Stimulated activated naive B cell treated with anti-CD40 and anti-IgM and Interleukin-4, amounts not matched to agents 10 μg/mL and 1 μg/mL and 100 μg/mL, for 72 hours (primary cell): ENCODE data around the gene FGF8.
"Not testable (repeated sequence)": the region's sequence is repeated elsewhere in the genome, so short reads cannot be mapped to it uniquely, and the experiment has no call there.

Source experiments
- ATAC-seq, 2 donors: fragments of 150-1000 bp; cut with Tn5 transposase; replicated peaks; 2 replicates each; pipeline ENCODE4 v1.10.0; 2021; ENCODE audit warnings: moderate library complexity in 1 of 2
- DNase-seq: peaks from one replicate; pipeline ENCODE4 v3.0.0; 2021
- H3K27ac Mint-ChIP-seq: one replicate; pipeline ENCODE4 v1.8.0; 2022; ENCODE audit warnings: mild to moderate bottlenecking, mixed read lengths
- H3K27me3 Mint-ChIP-seq, 2 donors: one replicate each; pipeline ENCODE4 v1.8.0; 2022; ENCODE audit warnings: mixed read lengths in 2 of 2
- H3K36me3 Mint-ChIP-seq, 2 donors: one replicate each; pipeline ENCODE4 v1.8.0; 2022; ENCODE audit warnings: mixed read lengths in 2 of 2, mild to moderate bottlenecking in 1 of 2
- H3K4me1 Mint-ChIP-seq, 2 donors: one replicate each; pipeline ENCODE4 v1.8.0; 2022; ENCODE audit warnings: mixed read lengths in 2 of 2, mild to moderate bottlenecking in 1 of 2
- H3K4me3 Mint-ChIP-seq, 2 donors: one replicate each; pipeline ENCODE4 v1.8.0; 2022; ENCODE audit warnings: mild to moderate bottlenecking in 2 of 2, mixed read lengths in 2 of 2, moderate library complexity in 1 of 2
- H3K9me3 Mint-ChIP-seq, 2 donors: one replicate each; pipeline ENCODE4 v1.8.0; 2022; ENCODE audit warnings: mixed read lengths in 2 of 2, mild to moderate bottlenecking in 1 of 2

The FGF8 gene

DNA sequence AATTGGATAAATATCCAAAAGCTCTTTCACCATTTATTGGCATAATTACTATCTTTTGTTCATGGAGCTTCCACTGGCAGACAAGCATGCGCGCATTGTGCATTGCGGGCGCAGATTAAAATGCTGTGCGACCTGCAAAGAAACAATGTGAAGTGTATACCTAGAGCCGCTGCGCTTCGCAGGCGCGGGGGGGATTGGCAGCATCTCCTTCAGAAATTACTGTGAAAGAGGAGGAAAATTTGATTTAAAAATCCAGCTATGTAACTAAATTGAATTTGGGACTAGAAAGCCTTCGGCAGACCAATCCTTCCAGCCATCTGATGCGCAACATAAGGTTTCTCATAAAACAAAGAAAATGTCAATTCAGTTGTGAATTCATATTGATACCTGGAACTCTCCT is 17.6 kb upstream of the FGF8 start:
- Mint-ChIP-seq H3K4me1 (peaks cover 2 to 15% of the 10 kb centered on the region in 2 donors), H3K27ac (no peak overlapping the region), H3K9me3 (no peaks in the 10 kb centered on the region), H3K36me3 (peaks cover 22 to 31% of the 10 kb centered on the region in 2 donors), H3K27me3 (no peaks in the 10 kb centered on the region), H3K4me3 (no peak overlapping the region)
- no peak for DNase-seq
- ATAC-seq, result no peak

DNA sequence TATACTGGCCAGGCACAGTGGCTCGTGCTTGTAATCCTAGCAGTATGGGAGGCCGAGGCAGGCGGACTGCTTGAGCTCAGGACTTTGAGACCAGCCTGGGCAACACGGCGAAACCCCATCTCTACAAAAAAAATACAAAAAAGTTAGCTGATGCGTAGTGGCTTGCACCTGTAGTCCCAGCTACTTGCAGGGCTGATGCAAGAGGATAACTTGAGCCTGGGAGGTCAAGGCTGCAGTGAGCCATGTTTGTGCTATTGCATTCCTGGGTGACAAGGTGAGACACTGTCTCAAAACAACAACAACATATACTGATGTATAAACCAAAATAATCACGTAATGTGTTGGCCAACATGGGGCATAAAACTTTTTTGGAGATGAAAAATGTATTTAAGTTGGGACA is 13.8 kb upstream of the FGF8 start:
- Mint-ChIP-seq H3K27ac (no peak overlapping the region), H3K27me3 (no peaks in the 10 kb centered on the region), H3K9me3 (no peaks in the 10 kb centered on the region), H3K4me3 (no peak overlapping the region), H3K4me1 (peaks cover 4 to 26% of the 10 kb centered on the region in 2 donors), H3K36me3 (peaks cover 18 to 29% of the 10 kb centered on the region in 2 donors)
- ATAC-seq, result no peak
- no peak for DNase-seq

DNA sequence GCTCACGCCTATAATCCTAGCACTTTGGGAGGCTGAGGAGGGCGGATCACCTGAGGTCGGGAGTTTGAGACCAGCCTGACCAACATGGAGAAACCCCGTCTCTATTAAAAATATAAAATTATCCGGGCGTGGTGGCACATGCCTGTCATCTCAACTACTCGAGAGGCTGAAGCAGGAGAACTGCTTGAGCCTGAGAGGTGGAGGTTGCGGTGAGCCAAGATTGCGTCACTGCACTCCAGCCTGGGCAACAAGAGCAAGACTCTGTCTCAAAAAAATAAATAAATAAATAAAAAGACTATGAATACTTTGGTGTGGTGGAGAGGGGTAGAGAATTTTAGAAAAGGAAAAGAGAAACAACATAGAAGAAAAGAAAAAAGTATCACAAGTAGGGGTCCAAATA is 13.3 kb upstream of the FGF8 start:
- not testable (repeated sequence) for ATAC-seq, DNase-seq, H3K27me3 Mint-ChIP-seq, H3K9me3 Mint-ChIP-seq, H3K4me3 Mint-ChIP-seq
- H3K4me1 Mint-ChIP-seq, result peaks cover 6 to 24% of the 10 kb centered on the region in 2 donors
- peak overlapping the region; percentile 5 for H3K27ac Mint-ChIP-seq
- H3K36me3 Mint-ChIP-seq, result peaks cover 18 to 33% of the 10 kb centered on the region in 2 donors

DNA sequence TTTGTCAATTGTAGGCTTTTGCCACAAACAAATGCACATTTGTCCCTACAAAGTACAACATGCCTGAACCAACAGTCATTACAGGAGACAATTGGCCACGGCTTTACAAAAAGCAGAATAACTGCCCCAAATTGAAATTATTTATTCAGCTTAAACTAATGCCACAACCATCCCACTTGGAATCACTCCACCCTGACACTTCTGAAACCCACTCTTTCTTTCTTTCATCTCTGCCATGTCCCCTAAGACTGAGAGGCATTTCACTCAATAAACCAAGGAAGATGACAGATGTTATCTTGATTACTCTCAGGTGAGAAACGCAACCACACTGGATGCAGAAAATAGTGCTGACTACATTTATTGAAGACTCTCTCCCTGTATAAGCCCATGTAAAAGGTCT is 9.9 kb upstream of the FGF8 start:
- Mint-ChIP-seq H3K4me3 (no peak overlapping the region), H3K36me3 (peaks cover 27 to 45% of the 10 kb centered on the region in 2 donors), H3K27me3 (no peaks in the 10 kb centered on the region), H3K27ac (peak overlapping the region; percentile 10), H3K4me1 (peaks cover 31 to 56% of the 10 kb centered on the region in 2 donors), H3K9me3 (no peaks in the 10 kb centered on the region)
- ATAC-seq (no peak), DNase-seq (no peak)

DNA sequence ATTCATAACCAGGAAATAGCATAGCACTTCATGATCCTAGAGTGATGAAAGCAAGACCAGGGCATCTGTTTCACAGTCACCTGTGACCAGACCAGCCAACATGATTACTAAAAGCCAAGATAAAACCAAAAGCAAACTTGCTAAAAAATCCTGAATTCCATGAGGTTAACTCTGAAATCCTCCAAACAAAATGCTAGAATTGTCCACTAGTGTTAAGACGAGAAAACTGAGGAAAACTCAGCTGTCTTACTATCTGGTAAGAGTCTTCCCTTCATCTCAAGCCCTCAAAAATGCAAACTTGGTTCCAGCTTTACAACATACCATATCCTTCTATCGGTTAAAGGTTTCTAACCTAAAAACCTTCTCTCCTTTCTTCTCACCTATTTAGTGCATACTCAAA is 8.6 kb upstream of the FGF8 start:
- ATAC-seq (no peak), DNase-seq (no peak)
- no peak overlapping the region for H3K27ac Mint-ChIP-seq
- H3K9me3 Mint-ChIP-seq, result no peaks in the 10 kb centered on the region
- H3K27me3 Mint-ChIP-seq, result no peaks in the 10 kb centered on the region
- H3K4me3 Mint-ChIP-seq, result peak overlapping the region in 1 of 2 donors; percentile 100
- peaks cover 30 to 45% of the 10 kb centered on the region in 2 donors for H3K36me3 Mint-ChIP-seq
- peaks cover 40 to 67% of the 10 kb centered on the region in 2 donors for H3K4me1 Mint-ChIP-seq

DNA sequence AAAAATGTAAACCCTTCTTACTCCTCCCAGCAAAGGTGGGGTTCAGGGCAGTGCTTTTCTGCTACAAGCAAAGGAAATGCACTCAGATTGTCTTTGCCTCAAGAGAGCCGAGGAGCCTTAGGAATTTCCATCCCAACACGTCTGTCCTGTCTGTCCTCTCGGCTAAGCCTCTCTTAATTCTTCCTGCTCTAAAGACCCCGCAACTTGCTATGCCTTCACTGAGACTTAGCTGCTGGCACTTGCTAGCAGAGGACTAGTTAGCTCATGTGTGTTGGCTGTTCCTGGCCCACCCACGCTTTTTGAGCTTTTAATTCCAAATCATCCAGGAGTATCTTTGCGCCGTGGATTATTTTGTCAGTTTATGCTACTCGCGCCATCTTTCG is 7.8 kb upstream of the FGF8 start:
- DNase-seq (no peak), ATAC-seq (no peak)
- H3K4me1 Mint-ChIP-seq, result peaks cover 47 to 76% of the 10 kb centered on the region in 2 donors
- H3K36me3 Mint-ChIP-seq, result peaks cover 35 to 50% of the 10 kb centered on the region in 2 donors
- no peaks in the 10 kb centered on the region for H3K9me3 Mint-ChIP-seq
- peaks cover 5 to 6% of the 10 kb centered on the region in 2 donors for H3K27me3 Mint-ChIP-seq
- peak overlapping the region; percentile 99 for H3K27ac Mint-ChIP-seq
- peak overlapping the region; percentile 91 to 100 for H3K4me3 Mint-ChIP-seq

DNA sequence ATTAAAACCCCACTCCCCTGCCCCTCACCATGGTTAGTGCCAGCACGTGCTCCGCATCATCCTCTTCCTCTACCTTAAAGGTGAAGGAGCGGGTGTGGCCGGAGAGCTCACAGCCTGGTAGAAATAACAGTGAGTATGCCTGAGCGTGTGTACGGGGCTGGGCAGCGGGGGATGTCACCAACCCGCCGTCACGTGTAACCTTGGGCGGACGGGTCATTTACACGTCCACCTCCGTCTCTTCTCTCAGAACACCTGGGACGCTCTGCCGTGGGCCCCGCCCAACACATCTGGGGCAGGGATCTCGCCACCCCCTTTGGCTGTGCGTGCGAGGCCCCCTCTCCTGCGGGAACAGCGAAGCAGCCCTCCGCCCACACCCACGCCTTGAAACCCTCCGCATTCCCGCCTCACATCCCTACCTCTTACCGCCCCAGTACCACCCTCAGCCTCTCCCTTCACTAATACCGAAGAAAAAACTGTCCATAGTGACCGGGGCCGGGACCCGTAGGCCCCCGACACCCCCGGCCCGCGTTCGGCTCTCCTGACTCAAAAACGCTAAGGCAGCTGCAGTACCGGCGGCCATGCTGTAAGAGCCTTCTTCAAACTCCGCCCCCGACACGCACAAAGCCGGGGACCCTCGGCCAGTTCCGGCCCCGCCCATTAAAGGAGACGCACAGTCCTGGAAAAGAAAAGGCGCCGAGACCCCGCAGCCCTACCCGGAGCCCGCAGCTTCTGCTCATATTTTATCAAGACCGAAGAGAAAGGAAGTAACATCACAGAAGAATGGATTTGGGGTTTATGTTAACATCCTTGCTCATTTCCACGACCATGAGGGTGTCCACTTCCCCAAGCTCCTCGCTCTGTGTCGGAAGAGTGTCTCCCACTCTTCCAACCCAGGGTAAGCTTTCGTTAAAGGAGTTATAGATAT is 7.2 kb upstream of the FGF8 start, which contains the start of gene NPM3:
Gene NPM3 (minus strand): TSS at position 636 of the 925 bp plus-strand sequence. CDS start 56 bp downstream, at position 580.
- peak within 1 kb of the TSS; percentile 99 for H3K27ac Mint-ChIP-seq
- peaks cover 10 to 11% of the 10 kb centered on the region in 2 donors for H3K27me3 Mint-ChIP-seq
- peaks cover 35 to 52% of the 10 kb centered on the region in 2 donors for H3K36me3 Mint-ChIP-seq
- DNase-seq, result peak; percentile 77
- H3K4me1 Mint-ChIP-seq, result peaks cover 48 to 82% of the 10 kb centered on the region in 2 donors
- H3K4me3 Mint-ChIP-seq, result peak within 1 kb of the TSS; percentile 91 to 100
- ATAC-seq, result peak; percentile 78 to 83
- no peaks in the 10 kb centered on the region for H3K9me3 Mint-ChIP-seq

DNA sequence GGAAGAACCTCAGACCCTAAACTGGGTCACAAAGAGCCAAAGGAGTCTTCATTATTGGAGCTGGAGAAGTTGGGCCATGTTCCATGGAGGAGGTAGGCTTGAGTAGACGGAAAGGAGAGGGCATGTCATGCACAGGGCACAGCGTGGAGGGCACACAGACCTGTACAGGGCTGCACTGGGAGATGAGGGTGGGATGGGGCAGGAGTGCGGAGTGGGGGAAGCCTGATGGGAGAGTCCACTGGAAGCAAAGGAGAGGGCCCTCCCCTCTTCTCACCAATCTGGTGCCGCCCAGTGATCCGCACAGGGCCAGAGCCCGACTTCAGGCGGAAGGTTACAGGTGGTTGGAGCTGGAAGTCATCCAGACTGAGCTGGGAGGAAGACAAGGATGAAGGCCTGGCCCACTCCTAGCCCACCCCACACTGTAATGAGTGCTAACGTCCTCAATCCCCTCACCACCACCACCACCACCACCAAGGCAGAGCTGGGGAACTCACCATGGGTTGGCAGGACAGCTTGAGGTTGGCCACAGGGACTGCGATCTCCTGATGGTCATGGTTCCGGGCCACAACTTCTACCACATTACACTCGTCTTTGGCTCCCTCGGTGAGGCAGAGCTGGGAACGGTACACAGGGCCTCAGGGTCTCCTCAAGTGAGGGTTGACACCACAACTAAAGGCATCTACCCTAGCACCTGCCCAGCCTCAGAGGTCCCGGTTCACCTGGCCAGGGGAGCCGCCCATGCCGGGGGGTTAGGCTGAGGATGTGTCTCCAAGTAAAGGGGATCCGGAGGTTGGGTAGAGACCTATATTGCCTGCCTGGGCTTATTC is 6.3 kb upstream of the FGF8 start:
- ATAC-seq (no peak), DNase-seq (no peak)
- Mint-ChIP-seq H3K9me3 (no peaks in the 10 kb centered on the region), H3K27me3 (peaks cover 19% of the 10 kb centered on the region in 2 donors), H3K36me3 (peaks cover 33 to 55% of the 10 kb centered on the region in 2 donors), H3K4me1 (peaks cover 48 to 81% of the 10 kb centered on the region in 2 donors), H3K27ac (peak overlapping the region; percentile 99), H3K4me3 (peak overlapping the region; percentile 91 to 100)

DNA sequence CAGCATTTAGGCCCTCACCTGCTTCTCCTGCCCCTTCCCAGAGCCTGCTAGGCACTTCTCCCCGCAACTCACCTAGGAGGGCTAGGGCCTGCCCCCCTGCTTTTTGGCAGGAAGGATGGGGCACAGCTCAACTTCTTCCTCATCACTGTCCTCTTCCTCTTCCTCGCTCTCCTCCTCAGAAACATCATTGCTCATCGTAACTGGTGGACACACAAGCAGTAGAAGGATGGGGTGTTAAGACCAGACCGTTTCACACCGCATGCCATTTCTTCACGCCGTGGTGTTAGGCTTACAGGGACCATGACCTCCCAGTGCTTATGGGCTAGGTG is 5.7 kb upstream of the FGF8 start:
- ATAC-seq, result no peak
- Mint-ChIP-seq H3K4me3 (peak overlapping the region; percentile 91 to 100), H3K4me1 (peaks cover 52 to 85% of the 10 kb centered on the region in 2 donors), H3K9me3 (no peaks in the 10 kb centered on the region), H3K27ac (peak overlapping the region; percentile 84), H3K27me3 (peaks cover 25% of the 10 kb centered on the region in 2 donors), H3K36me3 (peaks cover 33 to 53% of the 10 kb centered on the region in 2 donors)
- no peak for DNase-seq

DNA sequence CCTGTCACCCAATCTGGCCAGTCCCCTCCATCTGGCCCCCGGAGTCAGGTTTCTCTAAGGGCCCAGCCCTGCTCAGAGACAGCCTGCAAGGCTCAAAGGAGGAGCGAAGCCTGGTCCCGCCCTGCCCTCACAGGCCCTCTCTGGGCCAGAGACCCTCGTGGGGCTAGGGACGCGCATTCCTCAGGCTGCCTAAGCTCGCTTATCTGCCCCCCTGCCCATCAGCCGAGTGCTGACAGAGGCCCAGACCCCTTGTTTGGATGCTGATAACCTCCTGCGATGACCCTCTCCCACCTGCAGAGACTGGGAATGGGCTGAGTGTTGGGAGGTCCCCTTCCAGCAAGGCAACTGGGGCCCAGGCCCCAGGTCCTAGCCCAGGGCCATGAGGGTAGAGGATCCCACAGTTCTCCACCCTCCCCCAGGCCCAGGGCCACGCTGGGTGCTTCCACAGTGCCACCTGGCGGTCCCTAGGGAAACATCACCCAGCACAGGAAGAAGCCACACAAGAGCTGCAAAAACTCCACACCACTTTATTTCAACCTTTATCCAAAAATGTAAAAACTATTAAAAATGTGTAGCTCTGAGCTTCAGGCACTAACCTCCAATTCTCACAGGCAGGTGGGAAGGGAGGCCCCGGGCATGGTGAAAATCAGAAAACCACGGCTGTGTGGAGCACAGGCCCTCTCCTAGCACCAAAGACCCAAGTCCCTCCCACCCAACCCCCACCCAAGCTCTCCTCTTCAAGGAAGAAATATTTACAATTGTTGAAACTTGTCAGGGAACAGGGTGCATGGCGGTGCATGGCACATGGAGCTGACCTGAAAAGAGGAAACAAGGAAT is 5.1 kb upstream of the FGF8 start:
- peaks cover 26 to 28% of the 10 kb centered on the region in 2 donors for H3K27me3 Mint-ChIP-seq
- DNase-seq (peak; percentile 61), ATAC-seq (peak; percentile 52 to 62)
- H3K4me1 Mint-ChIP-seq, result peaks cover 53 to 86% of the 10 kb centered on the region in 2 donors
- H3K27ac Mint-ChIP-seq, result no peak overlapping the region
- peak overlapping the region; percentile 56 to 91 for H3K4me3 Mint-ChIP-seq
- H3K36me3 Mint-ChIP-seq, result peaks cover 31 to 51% of the 10 kb centered on the region in 2 donors
- no peaks in the 10 kb centered on the region for H3K9me3 Mint-ChIP-seq

DNA sequence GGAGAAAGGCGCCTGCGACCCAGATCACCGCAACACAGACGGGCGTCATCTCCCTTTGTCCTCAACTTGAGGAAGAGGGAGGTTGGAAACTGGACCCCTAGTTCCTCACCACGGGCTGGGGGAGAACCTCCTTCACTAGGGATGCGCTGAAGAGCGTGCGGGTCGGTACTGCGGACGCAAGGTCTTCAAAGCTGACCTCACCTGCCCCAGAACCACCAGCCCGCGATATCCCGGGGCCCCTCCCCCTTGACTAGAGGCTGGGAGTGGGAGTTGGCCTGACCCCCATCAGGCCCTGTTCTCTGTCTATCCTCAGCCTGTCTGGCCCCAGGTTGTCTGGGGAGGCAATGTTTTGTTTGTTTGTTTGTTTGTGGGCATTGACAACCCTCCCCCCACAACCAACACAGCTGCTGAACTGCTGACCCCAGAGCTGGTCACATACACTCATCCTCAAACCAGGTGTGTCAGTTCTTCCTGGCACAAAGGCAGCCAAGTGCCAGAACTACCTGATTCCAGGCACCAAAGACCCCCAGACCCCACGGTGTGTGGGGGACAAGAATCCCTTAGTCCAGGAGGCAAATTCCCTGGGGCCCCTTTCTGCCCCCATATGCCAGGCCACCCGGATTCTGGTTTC is 4.4 kb upstream of the FGF8 start:
- Mint-ChIP-seq H3K36me3 (peaks cover 27 to 47% of the 10 kb centered on the region in 2 donors), H3K27ac (peak overlapping the region; percentile 47)

DNA sequence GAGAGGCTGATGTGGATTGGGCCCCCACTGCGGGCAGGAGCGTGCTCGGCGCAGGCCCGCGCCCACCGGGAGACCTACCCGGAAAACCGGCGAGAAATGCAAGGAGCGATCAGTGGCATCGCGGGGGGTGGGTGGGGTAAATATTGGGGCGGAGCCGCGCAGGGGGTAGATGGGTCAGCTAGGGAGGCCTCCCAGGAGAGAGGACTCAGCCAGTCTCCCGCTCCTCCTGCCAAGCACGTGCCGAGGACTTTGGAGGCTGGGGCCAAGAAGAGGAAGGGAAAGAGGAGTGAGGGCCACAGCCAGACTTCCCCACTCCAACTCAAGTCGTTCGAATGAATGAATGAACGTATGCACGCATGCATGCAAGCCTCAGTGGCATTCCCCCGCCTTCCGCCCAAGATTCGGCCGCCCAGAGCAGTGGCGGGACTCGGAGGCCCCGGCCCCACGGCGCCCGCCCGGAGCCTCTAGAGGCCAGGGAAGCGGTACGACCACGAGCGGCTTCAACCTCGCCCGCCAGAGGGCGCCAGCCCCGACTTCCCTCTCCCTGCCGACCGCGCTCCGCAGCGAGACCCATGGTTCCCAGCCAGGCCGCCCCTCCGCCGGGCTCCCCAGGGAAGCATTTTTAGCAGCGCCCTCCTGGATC is 3.8 kb upstream of the FGF8 start:
- Mint-ChIP-seq H3K27me3 (peaks cover 31 to 36% of the 10 kb centered on the region in 2 donors), H3K4me1 (peaks cover 57 to 80% of the 10 kb centered on the region in 2 donors), H3K9me3 (no peaks in the 10 kb centered on the region), H3K27ac (peak overlapping the region; percentile 47), H3K36me3 (peaks cover 26 to 42% of the 10 kb centered on the region in 2 donors), H3K4me3 (peak overlapping the region; percentile 75 to 86)
- DNase-seq, result peak; percentile 72
- peak; percentile 59 to 66 for ATAC-seq

More for the DNA sequence above, 4.4 kb upstream of the FGF8 start:
- no peak for DNase-seq
- Mint-ChIP-seq H3K27me3 (peaks cover 26 to 30% of the 10 kb centered on the region in 2 donors), H3K4me1 (peaks cover 51 to 80% of the 10 kb centered on the region in 2 donors), H3K4me3 (peak overlapping the region; percentile 75 to 86), H3K9me3 (no peaks in the 10 kb centered on the region)
- ATAC-seq, result no peak
